ENCODE results near the gene FRYL. TPM values are rescaled to one million over a fixed set of nuclear protein-coding genes. Genes with fewer than 3 reads are reported as not detected.
"Not testable (repeated sequence)": the region's sequence is repeated elsewhere in the genome, so short reads cannot be mapped to it uniquely, and the experiment has no call there.

The FRYL gene
- total RNA-seq, 1 donor from 2014 or later: 36.2 TPM

- DNase-seq (ENCODE audit: missing footprints): no peak
- intact Hi-C loops (cut with DNase I): no loop called here
- no peak for ATAC-seq
Measured at GRCh38 chr4:48490680-48491513, 289.2 kb downstream of the FRYL start.

DNA sequence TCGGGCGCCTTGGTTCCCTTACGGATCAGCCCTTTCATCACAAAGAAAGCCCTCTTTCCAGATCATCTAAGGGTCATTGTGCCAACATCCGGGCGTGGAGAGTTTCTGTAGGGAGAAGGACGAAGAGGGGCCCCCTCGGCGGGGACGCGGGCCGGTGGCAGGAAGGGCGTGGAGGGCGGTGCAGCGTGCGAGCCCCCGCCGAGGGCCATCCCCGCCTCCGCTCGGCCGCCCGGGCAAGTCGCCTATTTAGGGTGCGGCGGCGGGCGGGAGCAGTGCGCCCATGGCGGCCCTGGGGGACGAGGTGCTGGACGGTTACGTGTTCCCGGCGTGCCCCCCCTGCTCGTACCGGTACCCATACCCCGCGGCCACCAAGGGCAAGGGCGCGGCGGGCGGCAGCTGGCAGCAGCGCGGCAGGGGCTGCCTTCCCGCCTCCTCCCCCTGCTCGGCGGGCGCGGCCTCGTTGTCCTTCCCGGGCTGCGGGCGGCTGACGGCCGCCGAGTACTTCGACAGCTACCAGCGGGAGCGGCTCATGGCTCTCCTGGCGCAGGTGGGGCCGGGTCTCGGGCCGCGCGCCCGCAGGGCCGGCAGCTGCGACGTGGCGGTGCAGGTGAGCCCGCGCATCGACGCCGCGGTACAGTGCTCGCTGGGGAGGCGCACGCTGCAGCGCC, 289.9 kb downstream of the FRYL start, which contains the start of gene ZAR1:
Gene ZAR1, plus strand, starts transcription at position 241 of the 668 bp plus-strand sequence. Its CDS starts 40 bp downstream, at position 281.
- intact Hi-C loops (cut with DNase I): no loop called here

GRCh38 chr4:48489683-48490011, 290.4 kb downstream of the FRYL start:
- intact Hi-C loops (cut with DNase I): no loop called here
- no peak for ATAC-seq
- DNase-seq (ENCODE audit: missing footprints): no peak

More for the DNA sequence above, 289.9 kb downstream of the FRYL start, which contains the start of gene ZAR1:
- ATAC-seq: no peak
- DNase-seq (ENCODE audit: missing footprints): no peak

DNA sequence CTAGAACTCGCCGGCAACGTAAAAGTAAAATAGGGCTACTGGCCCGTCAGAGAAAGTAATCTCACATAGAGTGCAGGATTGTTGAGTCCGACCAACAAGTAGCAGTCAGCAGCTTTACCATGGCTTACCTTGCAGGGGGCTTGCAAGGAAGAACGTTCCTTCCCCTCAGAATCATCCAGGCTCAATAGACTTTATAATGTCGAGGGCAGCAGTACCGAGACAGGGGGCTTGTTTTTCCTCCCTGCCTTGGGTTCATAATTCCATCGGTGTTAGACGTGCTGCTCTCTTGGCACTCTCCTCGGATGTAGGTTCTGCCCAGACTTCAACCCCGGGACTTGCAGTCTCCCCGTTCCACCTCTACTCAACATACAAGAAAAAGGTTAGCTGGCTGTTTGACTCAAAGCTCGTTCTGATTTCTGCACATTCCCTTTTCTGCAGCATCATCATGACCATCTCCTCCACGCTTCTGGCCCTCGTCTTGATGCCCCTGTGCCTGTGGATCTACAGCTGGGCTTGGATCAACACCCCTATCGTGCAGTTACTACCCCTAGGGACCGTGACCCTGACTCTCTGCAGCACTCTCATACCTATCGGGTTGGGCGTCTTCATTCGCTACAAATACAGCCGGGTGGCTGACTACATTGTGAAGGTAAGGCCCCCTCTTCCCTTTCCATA, 295.4 kb downstream of the FRYL start:
- intact Hi-C loops (cut with DNase I): no loop called here
- ATAC-seq (no peak), DNase-seq (ENCODE audit: missing footprints) (no peak)

DNA sequence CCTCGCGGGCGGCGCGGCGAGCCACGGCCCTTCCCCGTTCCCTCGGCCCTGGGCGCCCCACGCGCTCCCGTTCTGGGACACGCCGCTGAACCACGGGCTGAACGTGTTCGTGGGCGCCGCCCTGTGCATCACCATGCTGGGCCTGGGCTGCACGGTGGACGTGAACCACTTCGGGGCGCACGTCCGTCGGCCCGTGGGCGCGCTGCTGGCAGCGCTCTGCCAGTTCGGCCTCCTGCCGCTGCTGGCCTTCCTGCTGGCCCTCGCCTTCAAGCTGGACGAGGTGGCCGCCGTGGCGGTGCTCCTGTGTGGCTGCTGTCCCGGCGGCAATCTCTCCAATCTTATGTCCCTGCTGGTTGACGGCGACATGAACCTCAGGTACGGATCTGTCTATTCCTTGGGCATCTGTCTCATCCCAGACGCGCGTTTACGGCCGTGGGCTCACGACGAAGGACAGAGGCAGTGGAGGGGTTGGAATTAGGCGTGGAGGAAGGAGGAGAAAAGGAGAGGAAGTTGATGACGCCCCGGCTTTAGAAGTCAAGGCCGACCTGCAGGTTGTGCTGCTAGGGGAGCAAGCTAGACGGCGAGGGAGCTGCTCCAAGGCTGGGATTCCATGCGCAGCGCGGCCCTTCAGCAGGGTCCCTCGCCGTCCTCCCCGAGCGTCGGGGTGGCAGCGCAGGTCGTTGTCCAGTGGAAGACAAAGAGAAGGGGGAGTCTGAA, 296.1 kb downstream of the FRYL start:
- DNase-seq (ENCODE audit: missing footprints) (no peak), ATAC-seq (no peak)
- intact Hi-C loops (cut with DNase I): no loop called here

- ATAC-seq (no peak), DNase-seq (ENCODE audit: missing footprints) (no peak)
- intact Hi-C loops (cut with DNase I): no loop called here
Measured at GRCh38 chr4:48483006-48483776, 296.9 kb downstream of the FRYL start, which contains the start of gene SLC10A4. TSS of gene SLC10A4 (plus strand) at chr4:48483343. CDS start at chr4:48483562, 219 bp downstream.

- ATAC-seq (no peak), DNase-seq (ENCODE audit: missing footprints) (no peak)
- intact Hi-C loops (cut with DNase I): no loop called here
Measured at GRCh38 chr4:48481581-48481980, 298.5 kb downstream of the FRYL start.

DNA sequence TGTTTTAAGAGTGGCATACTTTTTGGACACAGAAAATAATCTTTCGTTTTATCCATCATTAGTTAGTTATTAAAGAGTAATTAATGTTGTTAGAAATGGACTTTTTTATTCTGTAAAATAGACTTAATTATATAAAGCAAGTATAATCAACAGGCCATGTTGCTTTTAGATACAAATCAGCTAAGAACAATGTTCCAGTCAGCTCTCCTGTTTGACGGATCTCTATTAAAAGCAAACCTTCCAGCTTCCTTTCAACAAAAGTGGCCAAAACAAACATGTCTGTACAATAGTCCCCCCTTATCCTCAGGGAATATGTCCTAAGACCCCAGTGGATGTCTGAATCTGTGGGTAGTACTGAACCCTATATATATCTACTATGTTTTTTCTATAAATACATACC, 301.8 kb downstream of the FRYL start:
- DNase-seq (ENCODE audit: missing footprints) (no peak), ATAC-seq (no peak)
- intact Hi-C loops (cut with DNase I): no loop called here

DNA sequence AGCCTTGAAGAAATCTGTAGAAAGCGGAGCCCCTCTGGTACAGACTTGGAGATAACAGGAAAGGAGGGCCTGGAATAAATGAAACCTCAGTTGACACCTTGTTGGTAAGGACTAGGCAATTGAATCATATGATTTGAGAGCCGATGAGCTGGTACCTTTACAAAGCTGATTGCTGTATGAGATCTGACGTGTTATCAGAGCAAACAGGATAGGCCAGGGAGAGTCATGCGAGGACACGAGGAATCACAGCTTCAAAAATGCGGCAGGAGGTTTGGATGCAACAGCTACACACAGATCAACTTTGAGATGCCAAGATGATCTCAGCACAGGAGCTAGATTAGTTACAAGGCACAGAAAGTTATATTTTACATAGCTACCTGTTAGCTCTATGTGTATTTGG, 304.3 kb downstream of the FRYL start:
- DNase-seq (ENCODE audit: missing footprints) (no peak), ATAC-seq (no peak)
- intact Hi-C loops (cut with DNase I): no loop called here

GRCh38 chr4:48472794-48473193, 307.3 kb downstream of the FRYL start:
- no peak for DNase-seq (ENCODE audit: missing footprints)
- intact Hi-C loops (cut with DNase I): no loop called here
- ATAC-seq: no peak

GRCh38 chr4:48470570-48470969, 309.5 kb downstream of the FRYL start:
- ATAC-seq (no peak), DNase-seq (ENCODE audit: missing footprints) (no peak)
- intact Hi-C loops (cut with DNase I): no loop called here

GRCh38 chr4:48470137-48470536, 309.9 kb downstream of the FRYL start:
- ATAC-seq (no peak), DNase-seq (ENCODE audit: missing footprints) (no peak)
- intact Hi-C loops (cut with DNase I): no loop called here

DNA sequence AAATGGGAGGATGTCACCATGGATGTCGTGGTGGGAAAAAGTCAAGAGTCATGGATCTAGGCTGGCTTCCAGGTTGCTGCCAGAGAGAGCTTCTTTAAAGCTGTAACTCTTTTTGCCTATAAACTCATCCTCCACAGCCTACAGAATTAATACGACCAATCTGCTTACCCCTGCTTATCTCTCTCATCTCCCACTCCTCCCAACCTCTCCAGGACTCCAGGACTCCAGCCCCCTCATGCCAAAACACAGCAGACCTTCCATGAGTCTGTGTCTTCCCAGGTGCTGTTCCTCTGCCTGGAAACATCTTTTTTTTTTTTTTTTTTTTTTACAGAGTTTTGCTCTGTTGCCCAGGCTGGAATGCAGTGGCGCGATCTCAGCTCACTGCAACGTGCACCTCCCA, 312.2 kb downstream of the FRYL start:
- intact Hi-C loops (cut with DNase I): no loop called here
- DNase-seq (ENCODE audit: missing footprints): no peak
- no peak for ATAC-seq

DNA sequence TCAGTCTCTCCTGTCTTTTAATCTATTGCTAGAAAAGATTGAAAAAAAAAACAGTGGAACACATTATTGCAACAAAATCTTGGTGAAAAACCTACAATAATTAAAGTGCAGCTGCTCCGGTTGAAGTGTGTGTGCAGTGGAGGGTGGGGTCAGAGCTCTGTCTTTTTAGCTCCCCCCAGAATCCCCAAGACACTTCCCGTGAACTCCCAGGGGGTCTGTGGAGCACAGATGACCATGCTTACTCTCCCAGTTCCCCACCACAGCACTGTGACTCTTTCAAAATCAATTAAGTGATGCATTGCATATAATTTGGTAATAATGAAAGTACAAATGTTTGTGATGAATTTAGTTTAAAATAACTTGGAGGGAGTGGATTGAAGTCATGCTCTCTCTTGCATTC, 312.6 kb downstream of the FRYL start:
- intact Hi-C loops (cut with DNase I): no loop called here
- no peak for ATAC-seq
- no peak for DNase-seq (ENCODE audit: missing footprints)

GRCh38 chr4:48462363-48462762, 317.7 kb downstream of the FRYL start:
- intact Hi-C loops (cut with DNase I): no loop called here
- no peak for DNase-seq (ENCODE audit: missing footprints)
- ATAC-seq: no peak

DNA sequence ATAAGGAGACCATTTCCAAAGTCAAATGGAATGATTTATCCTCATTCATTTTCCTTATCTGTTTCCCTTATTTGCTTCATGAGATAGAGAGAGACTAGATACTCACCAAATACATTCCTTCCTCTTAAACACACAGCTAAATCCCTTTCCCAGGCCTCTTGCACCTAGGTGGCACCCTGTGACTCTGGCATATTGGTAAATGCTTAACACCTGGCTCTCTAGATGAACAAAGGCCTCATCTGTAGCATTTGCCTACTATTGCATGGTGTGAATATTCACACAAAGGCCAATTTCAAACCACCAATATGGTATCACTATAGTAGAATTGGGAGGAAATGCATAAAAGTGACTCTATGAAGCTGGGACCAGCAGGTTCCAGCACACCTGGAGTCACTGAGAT, 319.1 kb downstream of the FRYL start:
- intact Hi-C loops (cut with DNase I): no loop called here
- no peak for ATAC-seq

DNA sequence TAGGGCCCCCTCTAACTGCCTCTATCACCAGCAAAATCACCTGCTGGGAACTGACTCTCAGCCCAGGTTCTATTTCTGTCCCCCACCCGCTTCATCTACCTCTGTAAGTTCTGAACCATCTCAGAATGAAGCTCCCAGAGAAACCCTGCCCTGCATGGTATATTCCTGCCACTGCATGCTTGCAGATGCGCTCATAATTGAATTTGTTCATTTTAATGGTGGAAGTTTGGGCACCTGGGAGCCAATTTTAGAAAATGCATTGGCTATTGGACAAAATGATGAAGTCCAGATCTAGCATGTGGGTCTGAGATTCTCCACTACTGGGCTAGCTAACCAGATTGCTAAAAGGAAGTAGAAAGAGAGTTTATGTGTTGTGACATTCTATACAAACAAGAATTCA, 325.5 kb downstream of the FRYL start:
- intact Hi-C loops (cut with DNase I): no loop called here
- no peak for DNase-seq (ENCODE audit: missing footprints)
- ATAC-seq: no peak

More for the DNA sequence above, 319.1 kb downstream of the FRYL start:
- DNase-seq (ENCODE audit: missing footprints): no peak

DNA sequence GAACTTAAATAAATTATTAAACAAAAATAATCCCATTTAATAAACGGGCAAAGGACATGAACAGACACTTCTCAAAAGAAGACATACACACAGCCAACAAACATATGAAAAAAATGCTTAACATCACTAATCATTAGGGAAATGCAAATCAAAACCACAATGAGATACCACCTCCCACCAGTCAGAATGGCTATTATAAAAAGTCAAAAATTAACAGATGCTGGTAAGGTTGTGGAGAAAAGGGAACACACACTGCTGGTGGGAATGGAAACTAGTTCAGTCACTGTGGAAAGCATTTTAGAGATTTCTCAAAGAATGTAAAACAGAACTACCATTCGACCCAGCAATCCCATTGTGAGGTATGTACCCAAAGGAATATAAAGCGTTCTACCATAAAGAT, 328.4 kb downstream of the FRYL start:
- DNase-seq (ENCODE audit: missing footprints); ATAC-seq; intact Hi-C loops (cut with DNase I): not testable (repeated sequence)
